Measurements from ENCODE around the gene MRPL37.

- TF ChIP-seq, protein P1, sequence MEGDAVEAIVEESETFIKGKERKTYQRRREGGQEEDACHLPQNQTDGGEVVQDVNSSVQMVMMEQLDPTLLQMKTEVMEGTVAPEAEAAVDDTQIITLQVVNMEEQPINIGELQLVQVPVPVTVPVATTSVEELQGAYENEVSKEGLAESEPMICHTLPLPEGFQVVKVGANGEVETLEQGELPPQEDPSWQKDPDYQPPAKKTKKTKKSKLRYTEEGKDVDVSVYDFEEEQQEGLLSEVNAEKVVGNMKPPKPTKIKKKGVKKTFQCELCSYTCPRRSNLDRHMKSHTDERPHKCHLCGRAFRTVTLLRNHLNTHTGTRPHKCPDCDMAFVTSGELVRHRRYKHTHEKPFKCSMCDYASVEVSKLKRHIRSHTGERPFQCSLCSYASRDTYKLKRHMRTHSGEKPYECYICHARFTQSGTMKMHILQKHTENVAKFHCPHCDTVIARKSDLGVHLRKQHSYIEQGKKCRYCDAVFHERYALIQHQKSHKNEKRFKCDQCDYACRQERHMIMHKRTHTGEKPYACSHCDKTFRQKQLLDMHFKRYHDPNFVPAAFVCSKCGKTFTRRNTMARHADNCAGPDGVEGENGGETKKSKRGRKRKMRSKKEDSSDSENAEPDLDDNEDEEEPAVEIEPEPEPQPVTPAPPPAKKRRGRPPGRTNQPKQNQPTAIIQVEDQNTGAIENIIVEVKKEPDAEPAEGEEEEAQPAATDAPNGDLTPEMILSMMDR (IDR thresholded peaks at IDR 0.05): no peak
- TF ChIP-seq POLR2A (IDR thresholded peaks at IDR 0.05): no peak
These were observed 19.1 kb upstream of the MRPL37 start for GRCh38 chr1:54180701-54181360.
